Activated CD4-positive, alpha-beta T cell treated with anti-CD3 and anti-CD28 coated beads for 4 hours (primary cell): ENCODE measurements around the gene COL9A2.

ENCODE experiments used
- DNase-seq, 2 donors: peaks; one replicate each; pipeline ENCODE4 v3.0.0-alpha.2; 2020

Gene COL9A2

GRCh38 chr1:40317394-40318074 lies 448 bp upstream of the COL9A2 start:
- DNase-seq: no peak

GRCh38 chr1:40315795-40316594 lies 1.1 kb downstream of the COL9A2 start:
- peak; percentile 23 to 25 for DNase-seq

- peak; percentile 80 to 83 for DNase-seq
Observed at GRCh38 chr1:40315239-40315794, 1.8 kb downstream of the COL9A2 start.

- no peak for DNase-seq
Observed at GRCh38 chr1:40314721-40315238, 2.3 kb downstream of the COL9A2 start.

GRCh38 chr1:40313958-40314720 lies 2.9 kb downstream of the COL9A2 start:
- DNase-seq: no peak

- DNase-seq: no peak
Observed at GRCh38 chr1:40313329-40313957, 3.6 kb downstream of the COL9A2 start.

- DNase-seq: peak in 1 of 2 donors; percentile 22
Observed at GRCh38 chr1:40312238-40313205, 4.6 kb downstream of the COL9A2 start.

GRCh38 chr1:40311692-40312091 lies 5.4 kb downstream of the COL9A2 start:
- DNase-seq: no peak

- DNase-seq: no peak
Observed at GRCh38 chr1:40310983-40311642, 6.0 kb downstream of the COL9A2 start.

GRCh38 chr1:40310129-40310461 lies 7.0 kb downstream of the COL9A2 start:
- no peak for DNase-seq

GRCh38 chr1:40309374-40310128 lies 7.5 kb downstream of the COL9A2 start:
- DNase-seq: no peak

- DNase-seq: no peak
Observed at GRCh38 chr1:40308036-40308727, 8.9 kb downstream of the COL9A2 start.

GRCh38 chr1:40307186-40307585 lies 9.9 kb downstream of the COL9A2 start:
- DNase-seq: no peak

GRCh38 chr1:40306296-40306695 lies 10.8 kb downstream of the COL9A2 start:
- DNase-seq: no peak

GRCh38 chr1:40305871-40306270 lies 11.2 kb downstream of the COL9A2 start:
- DNase-seq: no peak

- DNase-seq: no peak
Observed at GRCh38 chr1:40305451-40305850, 11.6 kb downstream of the COL9A2 start.

- DNase-seq: no peak
Observed at GRCh38 chr1:40303790-40304189, 13.3 kb downstream of the COL9A2 start.

- DNase-seq: no peak
Observed at GRCh38 chr1:40303051-40303771, 13.9 kb downstream of the COL9A2 start.

GRCh38 chr1:40302475-40302874 lies 14.6 kb downstream of the COL9A2 start:
- DNase-seq: no peak
